HEK293 (cell line): ENCODE measurements around the gene PRAF2.

Source experiments
- BCL6B ChIP-seq: fragments of 450-650 bp; formaldehyde crosslinking; IDR thresholded peaks from 2 replicates; pipeline ENCODE4 v1.5.1; 2017; ENCODE audit warnings: missing biosample characterization, missing genetic modification characterization
- ELK4 ChIP-seq: IDR thresholded peaks from 2 replicates; pipeline ENCODE4 v1.6.1; 2011; ENCODE audit warnings: mild to moderate bottlenecking, low read depth, low read length, borderline replicate concordance
- HOXA7 ChIP-seq: sonication (generic); formaldehyde crosslinking; IDR thresholded peaks from 2 replicates; pipeline ENCODE4 v1.8.1; 2022; ENCODE audit warnings: missing genetic modification reagents, borderline replicate concordance
- HOXD13 ChIP-seq: sonication (generic); formaldehyde crosslinking; IDR thresholded peaks from 2 replicates; pipeline ENCODE4 v1.8.0; 2022; ENCODE audit warnings: missing genetic modification reagents, borderline replicate concordance
- KLF1 ChIP-seq: fragments of 450-650 bp; formaldehyde crosslinking; IDR thresholded peaks from 2 replicates; pipeline ENCODE4 v1.5.1; 2016; ENCODE audit warnings: missing biosample characterization, missing genetic modification characterization
- MZF1 ChIP-seq: fragments of 450-650 bp; formaldehyde crosslinking; IDR thresholded peaks from 2 replicates; pipeline ENCODE4 v1.5.1; 2017; ENCODE audit warnings: missing biosample characterization, missing genetic modification characterization, borderline replicate concordance
- PBX3 ChIP-seq: sonication (generic); formaldehyde crosslinking; IDR thresholded peaks from 2 replicates; pipeline ENCODE4 v1.8.1; 2022; ENCODE audit warnings: mild to moderate bottlenecking, moderate library complexity, missing genetic modification reagents
- PRDM1 ChIP-seq: fragments of 450-650 bp; formaldehyde crosslinking; IDR thresholded peaks from 2 replicates; pipeline ENCODE4; 2016; ENCODE audit warnings: missing biosample characterization, missing genetic modification characterization
- SP7 ChIP-seq: fragments of 450-650 bp; formaldehyde crosslinking; IDR thresholded peaks from 2 replicates; pipeline ENCODE4 v1.5.1; 2016; ENCODE audit warnings: missing biosample characterization, missing genetic modification characterization
- WT1 ChIP-seq: fragments of 450-650 bp; formaldehyde crosslinking; IDR thresholded peaks from 2 replicates; pipeline ENCODE4 v1.5.1; 2016; ENCODE audit warnings: missing biosample characterization, missing genetic modification characterization
- ZNF148 ChIP-seq: fragments of 450-650 bp; formaldehyde crosslinking; IDR thresholded peaks from 2 replicates; pipeline ENCODE4 v1.5.0; 2017; ENCODE audit warnings: missing biosample characterization, missing genetic modification characterization, borderline replicate concordance
- ZNF292 ChIP-seq: fragments of 450-650 bp; formaldehyde crosslinking; IDR thresholded peaks from 2 replicates; pipeline ENCODE4 v1.5.1; 2016; ENCODE audit warnings: low read depth, missing biosample characterization, missing genetic modification characterization, borderline replicate concordance
- ZNF350 ChIP-seq: fragments of 450-650 bp; formaldehyde crosslinking; IDR thresholded peaks from 2 replicates; pipeline ENCODE4 v1.5.0; 2017; ENCODE audit warnings: missing biosample characterization, mild to moderate bottlenecking, missing genetic modification characterization
- ZNF394 ChIP-seq: fragments of 450-650 bp; formaldehyde crosslinking; IDR thresholded peaks from 2 replicates; pipeline ENCODE4 v1.5.1; 2016; ENCODE audit warnings: missing biosample characterization, missing genetic modification characterization, mild to moderate bottlenecking, moderate library complexity, borderline replicate concordance
- ZNF423 ChIP-seq: fragments of 450-650 bp; formaldehyde crosslinking; IDR thresholded peaks from 2 replicates; pipeline ENCODE4 v1.5.1; 2016; ENCODE audit warnings: missing biosample characterization, missing genetic modification characterization
- ZNF560 ChIP-seq: fragments of 450-650 bp; formaldehyde crosslinking; IDR thresholded peaks from 2 replicates; pipeline ENCODE4 v1.5.1; 2017; ENCODE audit warnings: missing biosample characterization, missing genetic modification characterization, borderline replicate concordance
- ZNF561 ChIP-seq: fragments of 450-650 bp; IDR thresholded peaks from 2 replicates; pipeline ENCODE4 v1.5.1; 2018; ENCODE audit warnings: missing biosample characterization, missing genetic modification characterization, borderline replicate concordance
- ZNF692 ChIP-seq: fragments of 450-650 bp; formaldehyde crosslinking; IDR thresholded peaks from 2 replicates; pipeline ENCODE4 v1.5.1; 2016; ENCODE audit warnings: missing biosample characterization, missing genetic modification characterization
- ZNF777 ChIP-seq: fragments of 450-650 bp; formaldehyde crosslinking; IDR thresholded peaks from 2 replicates; pipeline ENCODE4 v1.5.1; 2017; ENCODE audit warnings: missing biosample characterization, missing genetic modification characterization, borderline replicate concordance
- ZSCAN23 ChIP-seq: fragments of 450-650 bp; formaldehyde crosslinking; IDR thresholded peaks from 2 replicates; pipeline ENCODE4 v1.5.1; 2016; ENCODE audit warnings: missing biosample characterization, missing genetic modification characterization
- TF ChIP-seq, protein P1 (sequence below): fragments of 450-650 bp; formaldehyde crosslinking; IDR thresholded peaks from 2 replicates; pipeline ENCODE4 v1.5.1; 2016; ENCODE audit warnings: missing biosample characterization, missing genetic modification characterization
- TF ChIP-seq, protein P2 (sequence below): fragments of 450-650 bp; formaldehyde crosslinking; IDR thresholded peaks from 2 replicates; pipeline ENCODE4 v1.5.1; 2017; ENCODE audit warnings: missing biosample characterization, missing genetic modification characterization

The PRAF2 gene

GRCh38 chrX:49039598-49040375 lies 34.0 kb downstream of the PRAF2 start (continued):
- TF ChIP-seq ZNF692 (tag by site-specific recombination) (peak; percentile 23; the same call in 1 of the 2 replicates), ZNF350 (no peak), ZNF148 (no peak), ZNF777 (tag by site-specific recombination) (no peak), HOXA7 (CRISPR knock-in tag) (no peak), ZNF394 (tag by site-specific recombination) (no peak), PBX3 (CRISPR knock-in tag) (no peak), ZNF561 (no peak), ZSCAN23 (tag by site-specific recombination) (no peak), WT1 (tag by site-specific recombination) (no peak), KLF1 (tag by site-specific recombination) (peak; percentile 40; the same call in 1 of the 2 replicates), ZNF560 (tag by site-specific recombination) (no peak), PRDM1 (tag by site-specific recombination) (no peak), ZNF423 (tag by site-specific recombination) (no peak), SP7 (tag by site-specific recombination) (peak; percentile 54; the same call in 1 of the 2 replicates), MZF1 (tag by site-specific recombination) (no peak), ZNF292 (tag by site-specific recombination) (no peak), HOXD13 (CRISPR knock-in tag) (no peak), ELK4 (no peak), BCL6B (tag by site-specific recombination) (no peak)
- TF ChIP-seq, protein P1, sequence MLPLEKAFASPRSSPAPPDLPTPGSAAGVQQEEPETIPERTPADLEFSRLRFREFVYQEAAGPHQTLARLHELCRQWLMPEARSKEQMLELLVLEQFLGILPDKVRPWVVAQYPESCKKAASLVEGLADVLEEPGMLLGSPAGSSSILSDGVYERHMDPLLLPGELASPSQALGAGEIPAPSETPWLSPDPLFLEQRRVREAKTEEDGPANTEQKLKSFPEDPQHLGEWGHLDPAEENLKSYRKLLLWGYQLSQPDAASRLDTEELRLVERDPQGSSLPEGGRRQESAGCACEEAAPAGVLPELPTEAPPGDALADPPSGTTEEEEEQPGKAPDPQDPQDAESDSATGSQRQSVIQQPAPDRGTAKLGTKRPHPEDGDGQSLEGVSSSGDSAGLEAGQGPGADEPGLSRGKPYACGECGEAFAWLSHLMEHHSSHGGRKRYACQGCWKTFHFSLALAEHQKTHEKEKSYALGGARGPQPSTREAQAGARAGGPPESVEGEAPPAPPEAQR (tag by site-specific recombination): no peak
- TF ChIP-seq, protein P2, sequence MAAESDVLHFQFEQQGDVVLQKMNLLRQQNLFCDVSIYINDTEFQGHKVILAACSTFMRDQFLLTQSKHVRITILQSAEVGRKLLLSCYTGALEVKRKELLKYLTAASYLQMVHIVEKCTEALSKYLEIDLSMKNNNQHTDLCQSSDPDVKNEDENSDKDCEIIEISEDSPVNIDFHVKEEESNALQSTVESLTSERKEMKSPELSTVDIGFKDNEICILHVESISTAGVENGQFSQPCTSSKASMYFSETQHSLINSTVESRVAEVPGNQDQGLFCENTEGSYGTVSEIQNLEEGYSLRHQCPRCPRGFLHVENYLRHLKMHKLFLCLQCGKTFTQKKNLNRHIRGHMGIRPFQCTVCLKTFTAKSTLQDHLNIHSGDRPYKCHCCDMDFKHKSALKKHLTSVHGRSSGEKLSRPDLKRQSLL (tag by site-specific recombination): no peak
